ENCODE data around the gene PPP1R14C. TPM values are rescaled to one million over a fixed set of nuclear protein-coding genes. Genes with fewer than 3 reads are reported as not detected.

PPP1R14C gene
- total and polyA plus RNA-seq, 2 experiments from 2014 or later, result 8.2 to 10.1 TPM

DNA sequence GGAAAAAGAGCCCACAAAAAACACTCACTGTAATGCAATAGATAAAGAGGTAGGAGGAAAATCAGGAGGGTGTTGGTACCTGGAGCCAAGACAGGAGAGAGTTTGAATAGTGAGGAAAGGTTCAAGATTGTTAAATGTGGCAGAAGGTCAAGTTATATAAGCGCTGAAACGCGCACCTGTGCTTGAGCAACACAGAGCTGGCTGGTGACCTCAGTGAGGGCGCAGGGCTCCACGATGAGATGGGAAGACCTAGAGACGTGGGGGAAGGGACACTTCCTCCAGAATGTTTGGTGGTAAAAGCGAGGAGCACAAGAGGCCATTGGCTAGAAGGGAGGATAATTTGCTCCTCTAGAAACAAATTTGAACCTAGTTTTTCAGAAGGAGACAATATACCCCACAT is 4.2 kb upstream of the PPP1R14C start:
- TF ChIP-seq EZH2 (IDR thresholded peaks at IDR 0.05; ENCODE audit: insufficient read depth, poor library complexity, severe bottlenecking), result no peak
- TF ChIP-seq EZH2phosphoT487 (IDR thresholded peaks at IDR 0.05; ENCODE audit: insufficient read depth, low read depth), result no peak
- H3K36me3 ChIP-seq (ENCODE audit: low read depth), result no peaks in the 10 kb centered on the region
- H3K9ac ChIP-seq, result no peak overlapping the region
- WGBS, 2 experiments (ENCODE audit: low coverage in 1 of 2, low lambda C conversion rate in 2 of 2, missing lambda C conversion rate in 2 of 2), result 64% methylated on average over 7 of the region's 7 CpGs
- H3K9me2 ChIP-seq (ENCODE audit: insufficient read depth), result no peaks in the 10 kb centered on the region
- no peak overlapping the region for H3K4me2 ChIP-seq (ENCODE audit: unreplicated experiment)
- peaks cover 13% of the 10 kb centered on the region; the same call in 1 of the 2 replicates for H3F3A ChIP-seq (ENCODE audit: insufficient read depth)
- H2AFZ ChIP-seq, result no peak overlapping the region
- H3K9me3 ChIP-seq (ENCODE audit: low read depth), result no peaks in the 10 kb centered on the region
- H3K4me3 ChIP-seq, result no peak overlapping the region
- H3K27me3 ChIP-seq (replicated peaks; ENCODE audit: insufficient read depth), result no peaks in the 10 kb centered on the region
- no peaks in the 10 kb centered on the region for H4K20me1 ChIP-seq (ENCODE audit: insufficient read depth)
- peaks cover under 1% of the 10 kb centered on the region; the same call in 1 of the 2 replicates for H3K79me2 ChIP-seq (ENCODE audit: insufficient read depth)
- DNase-seq, result no peak
- H3K27ac ChIP-seq, result no peak overlapping the region
- in situ Hi-C loops (cut with MboI), result no loop called here
- H3K4me1 ChIP-seq (ENCODE audit: insufficient read depth), result peaks cover 3% of the 10 kb centered on the region; the same call in 1 of the 2 replicates

- Histone ChIP-seq H3K27ac (no peak overlapping the region), H3K4me2 (ENCODE audit: unreplicated experiment) (no peak overlapping the region), H3K4me3 (no peak overlapping the region), H3K9me2 (ENCODE audit: insufficient read depth) (no peaks in the 10 kb centered on the region), H4K20me1 (ENCODE audit: insufficient read depth) (no peaks in the 10 kb centered on the region), H2AFZ (no peak overlapping the region), H3K27me3 (replicated peaks; ENCODE audit: insufficient read depth) (no peaks in the 10 kb centered on the region), H3K79me2 (ENCODE audit: insufficient read depth) (peaks cover 9% of the 10 kb centered on the region), H3K36me3 (ENCODE audit: low read depth) (no peaks in the 10 kb centered on the region), H3F3A (ENCODE audit: insufficient read depth) (peaks cover 13% of the 10 kb centered on the region; the same call in 1 of the 2 replicates), H3K9ac (no peak overlapping the region), H3K9me3 (ENCODE audit: low read depth) (no peaks in the 10 kb centered on the region), H3K4me1 (ENCODE audit: insufficient read depth) (peaks cover 10% of the 10 kb centered on the region)
- in situ Hi-C loops (cut with MboI), result no loop called here
- DNase-seq, result no peak
- 34 to 42% methylated on average over 3 of the region's 3 CpGs for WGBS, 2 experiments (ENCODE audit: low coverage in 1 of 2, low lambda C conversion rate in 2 of 2, missing lambda C conversion rate in 2 of 2)
- no peak for TF ChIP-seq EZH2phosphoT487 (IDR thresholded peaks at IDR 0.05; ENCODE audit: insufficient read depth, low read depth)
- TF ChIP-seq EZH2 (IDR thresholded peaks at IDR 0.05; ENCODE audit: insufficient read depth, poor library complexity, severe bottlenecking), result no peak
Observed at GRCh38 chr6:150139533-150139932, 3.3 kb upstream of the PPP1R14C start.

- H3K4me2 ChIP-seq (ENCODE audit: unreplicated experiment), result no peak overlapping the region
- H3F3A ChIP-seq (ENCODE audit: insufficient read depth), result peaks cover 13% of the 10 kb centered on the region; the same call in 1 of the 2 replicates
- WGBS, 2 experiments (ENCODE audit: low coverage in 1 of 2, low lambda C conversion rate in 2 of 2, missing lambda C conversion rate in 2 of 2), result 66 to 73% methylated on average over 6 of the region's 6 CpGs
- no peaks in the 10 kb centered on the region for H3K9me3 ChIP-seq (ENCODE audit: low read depth)
- H3K9ac ChIP-seq, result no peak overlapping the region
- H3K4me3 ChIP-seq, result no peak overlapping the region
- H3K9me2 ChIP-seq (ENCODE audit: insufficient read depth), result no peaks in the 10 kb centered on the region
- H3K27me3 ChIP-seq (replicated peaks; ENCODE audit: insufficient read depth), result no peaks in the 10 kb centered on the region
- TF ChIP-seq EZH2 (IDR thresholded peaks at IDR 0.05; ENCODE audit: insufficient read depth, poor library complexity, severe bottlenecking), result no peak
- TF ChIP-seq EZH2phosphoT487 (IDR thresholded peaks at IDR 0.05; ENCODE audit: insufficient read depth, low read depth), result no peak
- no peak overlapping the region for H3K27ac ChIP-seq
- DNase-seq, result no peak
- H4K20me1 ChIP-seq (ENCODE audit: insufficient read depth), result no peaks in the 10 kb centered on the region
- H2AFZ ChIP-seq, result no peak overlapping the region
- H3K4me1 ChIP-seq (ENCODE audit: insufficient read depth), result peaks cover 19% of the 10 kb centered on the region
- peaks cover 10% of the 10 kb centered on the region for H3K79me2 ChIP-seq (ENCODE audit: insufficient read depth)
- in situ Hi-C loops (cut with MboI), result no loop called here
- H3K36me3 ChIP-seq (ENCODE audit: low read depth), result no peaks in the 10 kb centered on the region
Observed at GRCh38 chr6:150140236-150140969, 2.4 kb upstream of the PPP1R14C start.

GRCh38 chr6:150142097-150142669 is 661 bp upstream of the PPP1R14C start:
- peak overlapping the region; percentile 88 for H2AFZ ChIP-seq
- H3K4me1 ChIP-seq (ENCODE audit: insufficient read depth), result peaks cover 28% of the 10 kb centered on the region
- WGBS, 2 experiments (ENCODE audit: low coverage in 1 of 2, low lambda C conversion rate in 2 of 2, missing lambda C conversion rate in 2 of 2), result 3 to 4% methylated on average over 23 to 24 of the region's 25 CpGs
- no peaks in the 10 kb centered on the region for H3K9me3 ChIP-seq (ENCODE audit: low read depth)
- H3K36me3 ChIP-seq (ENCODE audit: low read depth), result no peaks in the 10 kb centered on the region
- H3F3A ChIP-seq (ENCODE audit: insufficient read depth), result peaks cover 18% of the 10 kb centered on the region; the same call in 1 of the 2 replicates
- peaks cover 28% of the 10 kb centered on the region for H3K79me2 ChIP-seq (ENCODE audit: insufficient read depth)
- no peaks in the 10 kb centered on the region for H3K27me3 ChIP-seq (replicated peaks; ENCODE audit: insufficient read depth)
- H3K4me2 ChIP-seq (ENCODE audit: unreplicated experiment), result peak overlapping the region; percentile 83
- H3K9ac ChIP-seq, result peak overlapping the region; percentile 84
- H3K9me2 ChIP-seq (ENCODE audit: insufficient read depth), result no peaks in the 10 kb centered on the region
- DNase-seq, result peak; percentile 94
- H3K27ac ChIP-seq, result peak overlapping the region; percentile 82
- H3K4me3 ChIP-seq, result peak overlapping the region; percentile 77
- H4K20me1 ChIP-seq (ENCODE audit: insufficient read depth), result no peaks in the 10 kb centered on the region
- no peak for TF ChIP-seq EZH2 (IDR thresholded peaks at IDR 0.05; ENCODE audit: insufficient read depth, poor library complexity, severe bottlenecking)
- TF ChIP-seq EZH2phosphoT487 (IDR thresholded peaks at IDR 0.05; ENCODE audit: insufficient read depth, low read depth), result no peak
- in situ Hi-C loops (cut with MboI), result no loop called here

Measured in GM23248 (cell line).